ENCODE results near the gene C14orf119. TPM values are rescaled to one million over a fixed set of nuclear protein-coding genes. Genes with fewer than 3 reads are reported as not detected.

The C14orf119 gene
- total RNA-seq, 1 experiment from 2014 or later: 65.1 TPM

GRCh38 chr14:23123419-23123818 lies 28.1 kb downstream of the C14orf119 start:
- Histone ChIP-seq H4K8ac (replicated peaks; ENCODE audit: insufficient read length, low read depth, low read length) (no peak overlapping the region), H3K9me3 (ENCODE audit: control insufficient read depth, low read depth, low read length) (no peaks in the 10 kb centered on the region), H4K5ac (ENCODE audit: insufficient read length, low read depth, low read length) (no peak overlapping the region), H3K23me2 (ENCODE audit: insufficient read length, low read depth, low read length, poor library complexity, severe bottlenecking) (no peaks in the 10 kb centered on the region), H3K79me1 (ENCODE audit: insufficient read depth, low read depth, low read length, poor library complexity, severe bottlenecking) (no peaks in the 10 kb centered on the region), H2AK5ac (ENCODE audit: insufficient read length, low read length) (no peak overlapping the region), H3K14ac (ENCODE audit: insufficient read depth, low read length) (no peak overlapping the region), H3K4me2 (ENCODE audit: insufficient read depth, insufficient read length, low read length) (no peak overlapping the region), H3K9ac (ENCODE audit: extremely low read depth, insufficient read length, low read length) (no peak overlapping the region), H3K4me1 (ENCODE audit: insufficient read depth, low read length) (peaks cover 11% of the 10 kb centered on the region), H2AFZ (ENCODE audit: low read length) (no peak overlapping the region), H3K27me3 (ENCODE audit: insufficient read depth, low read length) (no peaks in the 10 kb centered on the region), H3K79me2 (ENCODE audit: insufficient read depth, low read length) (no peaks in the 10 kb centered on the region), H2BK15ac (ENCODE audit: low read depth, low read length) (no peak overlapping the region), H3K4ac (ENCODE audit: low read depth, low read length) (no peak overlapping the region), H3K27ac (ENCODE audit: insufficient read length, low read depth, low read length) (no peak overlapping the region), H2BK5ac (ENCODE audit: insufficient read length, low read length) (no peak overlapping the region), H4K20me1 (ENCODE audit: control insufficient read depth, insufficient read depth, insufficient read length) (no peaks in the 10 kb centered on the region), H3K23ac (ENCODE audit: insufficient read length, low read depth, low read length) (no peak overlapping the region), H2BK12ac (ENCODE audit: insufficient read length, low read depth, low read length) (no peak overlapping the region), H3K56ac (ENCODE audit: insufficient read length, low read depth, low read length) (no peak overlapping the region), H2BK120ac (ENCODE audit: low read depth, low read length, poor library complexity, severe bottlenecking) (no peak overlapping the region), H3K18ac (ENCODE audit: insufficient read length, low read depth, low read length) (no peak overlapping the region), H2BK20ac (ENCODE audit: low read depth, low read length, poor library complexity, severe bottlenecking) (no peak overlapping the region), H3T11ph (ENCODE audit: low read length) (no peak overlapping the region), H4K91ac (ENCODE audit: insufficient read length, low read depth, low read length) (no peak overlapping the region)
- H3K9me3 Mint-ChIP-seq: no peaks in the 10 kb centered on the region
- DNase-seq: no peak
- WGBS (ENCODE audit: extremely low coverage, insufficient read length, low lambda C conversion rate): no CpG with 5 or more reads among the region's 8 CpGs
- H3K4me1 Mint-ChIP-seq: peaks cover 55 to 59% of the 10 kb centered on the region in 2 experiments
- no peak for TF ChIP-seq CTCF (conservative IDR thresholded peaks at IDR 0.05)
- H3K4me3 Mint-ChIP-seq: no peak overlapping the region
- peaks cover 2% of the 10 kb centered on the region; the same call in 1 of the 2 replicates for H3K27me3 Mint-ChIP-seq (ENCODE audit: low read depth)
- peaks cover 9 to 17% (median 16%) of the 10 kb centered on the region in 3 experiments; a peak in 6 of 7 replicates for H3K36me3 Mint-ChIP-seq (ENCODE audit: insufficient read depth in 1 of 3, low read depth in 3 of 3)
- no peak overlapping the region for H3K27ac Mint-ChIP-seq

Data from H9 (cell line).